Hepatocyte (in vitro differentiated cells): ENCODE measurements around the gene FGF5.

Experiments used
- CTCF ChIP-seq: fragments of 200-600 bp; sonication (generic); IDR thresholded peaks from 2 replicates; pipeline ENCODE4 v1.5.1; 2016; ENCODE audit warnings: antibody characterized with exemption, mild to moderate bottlenecking; ENCODE audit not compliant: poor library complexity
- EZH2 ChIP-seq: fragments of 200-600 bp; sonication (generic); IDR thresholded peaks from 2 replicates; pipeline ENCODE4 v1.6.1; 2016; ENCODE audit warnings: antibody characterized with exemption, mild to moderate bottlenecking, borderline replicate concordance
- EZH2phosphoT487 ChIP-seq: fragments of 200-600 bp; sonication (generic); IDR thresholded peaks from one replicate; pipeline ENCODE4 v1.6.1; 2018; ENCODE audit warnings: antibody characterized with exemption, mild to moderate bottlenecking, low read depth, moderate library complexity; ENCODE audit not compliant: unreplicated experiment, severe bottlenecking

GRCh38 chr4:80235451-80235850 lies 31.0 kb upstream of the FGF5 start:
- TF ChIP-seq CTCF: no peak
- TF ChIP-seq EZH2: no peak
- no peak for TF ChIP-seq EZH2phosphoT487
